HG03097 (cell line): Measurements from ENCODE around the gene FRK.
A peak's percentile ranks its signal among the peaks of the same experiment; 100 is the strongest.
"Not testable (repeated sequence)": the region's sequence is repeated elsewhere in the genome, so short reads cannot be mapped to it uniquely, and the experiment has no call there.

Experiments
- ATAC-seq: cut with Tn5 transposase; IDR thresholded peaks from one replicate; pipeline ENCODE4 v1.9.1; 2021; ENCODE audit not compliant: unreplicated experiment, low FRiP score

Gene FRK

DNA sequence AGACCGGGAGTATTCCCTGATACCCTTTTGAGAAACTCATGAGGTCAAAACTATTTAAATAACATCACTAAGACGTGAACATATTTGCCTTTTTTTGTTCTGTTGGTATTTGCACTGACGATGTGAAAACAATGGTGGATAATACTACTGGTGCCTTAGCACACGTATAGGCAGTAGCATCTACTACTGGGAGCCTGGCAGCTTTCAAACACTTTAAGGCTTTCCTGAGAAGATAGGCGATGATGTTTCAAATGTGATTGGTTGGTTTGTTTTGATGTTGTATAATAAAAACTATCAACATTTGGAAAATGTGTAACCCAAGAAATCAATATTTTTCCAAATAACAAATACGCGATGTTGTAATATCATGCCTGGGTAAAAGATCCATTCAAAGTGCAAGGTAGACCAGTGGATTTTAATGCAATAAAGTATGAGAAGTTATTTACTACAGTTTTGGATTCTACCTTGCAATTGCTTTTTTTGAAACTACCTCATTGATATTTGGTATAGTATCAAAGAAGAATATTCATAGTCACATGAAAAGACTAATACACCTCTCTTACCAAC lies 166.2 kb downstream of the FRK start:
- ATAC-seq: no peak

DNA sequence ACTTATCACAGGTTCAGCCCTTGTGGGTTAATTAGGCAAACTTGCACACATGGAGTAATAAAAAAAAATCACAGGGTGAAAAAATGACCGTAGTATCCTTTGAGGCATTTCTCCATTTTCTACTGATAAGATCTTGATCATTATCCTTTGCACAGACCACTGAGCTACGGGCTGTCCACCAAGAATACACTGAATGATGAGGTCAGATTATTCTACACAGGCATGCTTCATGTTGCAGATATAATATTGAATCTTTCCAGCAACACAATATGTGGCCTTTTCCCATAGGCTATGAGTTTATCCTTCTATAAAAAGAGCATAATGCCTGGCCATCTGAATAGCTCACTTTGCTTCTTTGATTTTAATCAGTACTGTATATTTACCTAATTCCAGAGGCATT lies 168.9 kb downstream of the FRK start:
- ATAC-seq: no peak

DNA sequence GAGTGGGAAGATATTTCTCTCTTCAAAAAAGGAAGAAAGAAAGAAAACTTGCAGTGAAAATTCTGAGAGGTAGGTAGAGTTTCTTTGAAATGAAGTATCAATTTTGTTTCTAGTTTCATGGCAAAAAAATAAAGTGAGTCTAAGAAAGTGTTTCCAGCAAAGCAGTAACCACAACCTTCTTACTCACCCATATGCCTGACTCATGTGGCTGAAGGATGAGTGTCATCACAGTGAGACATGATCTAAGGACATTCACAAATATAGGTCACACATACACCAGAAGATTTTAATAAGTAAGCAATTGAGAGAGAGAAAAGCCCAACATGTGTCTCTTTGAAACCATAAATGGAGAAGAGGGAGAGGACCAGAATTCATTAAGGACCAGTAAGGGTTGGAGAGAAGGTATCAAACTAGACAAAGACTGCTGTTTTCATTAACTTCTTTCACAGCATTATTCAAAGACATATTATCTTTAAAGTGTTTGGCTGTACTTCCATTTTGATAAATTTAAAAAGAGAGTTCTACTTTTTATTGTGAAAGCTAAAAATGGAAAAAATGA lies 169.5 kb downstream of the FRK start:
- peak; percentile 99 for ATAC-seq

DNA sequence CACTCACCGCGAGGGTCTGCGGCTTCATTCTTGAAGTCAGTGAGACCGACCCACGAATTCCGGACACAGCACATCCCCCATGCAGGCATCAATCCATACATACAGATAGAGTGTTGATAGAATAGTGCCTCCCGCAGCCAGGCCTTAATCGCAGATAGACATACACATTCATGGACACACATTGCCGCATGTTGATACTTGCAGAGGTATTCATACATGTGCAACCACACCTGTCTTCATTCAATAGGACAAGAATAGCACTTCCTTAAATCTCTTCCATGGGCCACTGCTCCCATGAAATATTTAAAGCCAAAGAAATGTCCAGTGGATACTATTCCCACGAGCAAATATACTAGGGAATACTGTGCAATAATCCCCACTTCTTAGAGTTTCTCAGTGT lies 170.5 kb downstream of the FRK start:
- ATAC-seq: no peak

DNA sequence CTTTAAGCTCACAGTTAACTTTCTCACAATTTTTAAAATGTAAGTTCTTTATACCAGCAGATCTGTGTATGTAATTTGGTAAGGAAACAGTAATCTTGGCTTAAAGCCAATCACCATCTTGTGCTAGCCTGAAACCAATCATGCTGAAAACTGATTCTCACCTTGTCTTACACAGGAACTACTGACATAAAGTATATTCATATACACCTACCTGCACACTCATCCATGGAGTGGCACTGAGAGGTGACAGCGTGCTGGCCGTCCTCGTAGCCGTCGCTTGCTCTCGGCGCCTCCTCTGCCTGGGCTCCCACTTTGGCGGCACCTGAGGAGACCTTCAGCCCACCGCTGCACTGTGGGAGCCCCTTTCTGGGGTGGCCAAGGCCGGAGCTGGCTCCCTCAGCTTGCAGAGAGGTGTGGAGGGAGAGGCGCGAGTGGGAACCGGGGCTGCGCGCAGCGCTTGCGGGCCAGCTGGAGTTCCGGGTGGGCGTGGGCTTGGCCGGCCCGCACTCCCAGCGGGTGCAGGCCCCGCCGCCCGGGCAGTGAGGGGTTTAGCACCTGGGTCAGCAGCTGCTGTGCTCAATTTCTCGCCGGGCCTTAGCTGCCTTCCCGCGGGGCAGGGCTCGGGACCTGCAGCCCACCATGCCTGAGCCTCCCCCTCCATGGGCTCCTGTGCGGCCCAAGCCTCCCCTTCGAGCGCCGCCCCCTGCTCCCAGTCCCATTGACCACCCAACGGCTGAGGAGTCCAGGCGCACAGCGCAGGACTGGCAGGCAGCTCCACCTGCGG lies 171.8 kb downstream of the FRK start:
- ATAC-seq: not testable (repeated sequence)

DNA sequence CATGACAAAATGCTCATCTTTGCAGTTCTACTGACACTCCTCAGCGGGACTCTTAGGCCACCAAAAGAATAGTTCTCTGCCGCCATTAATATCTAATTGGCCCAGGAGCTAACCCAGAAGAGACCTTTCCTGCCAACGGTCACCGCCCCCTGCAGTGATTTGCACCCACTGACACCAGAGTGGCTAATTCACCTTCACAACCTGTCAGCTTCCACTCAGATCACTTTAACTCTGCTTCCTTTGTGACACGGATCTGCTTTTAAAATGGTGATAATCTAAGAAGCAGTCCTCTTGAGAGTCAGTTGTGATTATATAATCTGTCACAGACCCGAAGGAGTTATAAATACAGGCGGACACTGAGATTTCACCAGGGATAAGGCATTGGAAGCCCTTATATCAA lies 172.8 kb downstream of the FRK start:
- no peak for ATAC-seq

DNA sequence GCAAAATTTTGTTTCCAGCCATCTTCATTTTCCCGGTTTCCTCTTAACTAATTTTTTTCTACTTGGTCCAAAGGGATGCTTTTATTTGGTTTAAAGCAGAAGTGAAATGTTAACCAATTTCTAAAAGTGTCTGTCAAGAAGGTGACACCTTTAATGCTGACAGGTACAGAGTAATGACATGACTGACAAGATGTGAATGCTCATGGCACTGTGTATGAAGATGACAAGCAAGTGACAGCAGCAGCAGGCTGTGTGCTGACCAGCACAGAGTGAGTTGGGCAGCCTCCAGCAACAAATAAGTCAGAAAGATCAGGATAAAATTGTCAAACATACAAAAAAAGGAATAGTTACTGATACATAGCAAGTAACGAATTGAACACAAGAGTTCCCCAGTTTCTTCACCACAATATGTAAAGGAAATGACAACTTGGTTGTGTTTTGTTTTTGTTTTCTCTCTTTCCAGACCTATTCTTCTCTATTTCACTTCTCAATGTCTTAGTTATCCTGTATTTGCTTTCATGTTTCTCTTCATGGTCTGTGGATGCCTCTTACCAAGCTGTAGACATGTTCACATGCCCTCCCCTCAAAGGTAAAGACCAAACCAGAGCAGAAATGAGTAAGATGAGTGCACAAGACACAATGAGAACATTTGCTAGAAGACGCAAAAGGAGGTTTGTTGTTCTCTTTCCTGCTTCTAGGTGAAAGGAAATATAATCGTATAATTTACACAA lies 174.9 kb downstream of the FRK start:
- ATAC-seq: no peak

DNA sequence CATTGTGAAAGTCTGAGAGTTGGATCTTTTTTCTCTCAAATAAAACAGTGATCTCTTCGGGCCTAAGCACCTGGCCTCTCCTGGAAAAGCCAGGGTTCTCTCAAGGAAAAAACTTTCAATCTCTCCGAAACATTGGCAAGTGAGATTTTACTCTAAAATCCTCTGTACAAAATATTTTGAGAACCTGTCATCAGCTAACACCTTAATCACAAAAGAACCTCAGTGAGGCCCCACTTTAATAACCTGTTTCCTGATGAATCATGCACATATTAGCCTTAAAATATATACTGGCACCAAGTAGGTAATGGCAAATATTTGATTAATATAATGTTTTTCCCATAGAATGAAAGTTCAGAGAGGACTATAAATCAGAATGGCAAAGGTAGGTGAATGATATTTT lies 177.9 kb downstream of the FRK start:
- ATAC-seq: no peak

DNA sequence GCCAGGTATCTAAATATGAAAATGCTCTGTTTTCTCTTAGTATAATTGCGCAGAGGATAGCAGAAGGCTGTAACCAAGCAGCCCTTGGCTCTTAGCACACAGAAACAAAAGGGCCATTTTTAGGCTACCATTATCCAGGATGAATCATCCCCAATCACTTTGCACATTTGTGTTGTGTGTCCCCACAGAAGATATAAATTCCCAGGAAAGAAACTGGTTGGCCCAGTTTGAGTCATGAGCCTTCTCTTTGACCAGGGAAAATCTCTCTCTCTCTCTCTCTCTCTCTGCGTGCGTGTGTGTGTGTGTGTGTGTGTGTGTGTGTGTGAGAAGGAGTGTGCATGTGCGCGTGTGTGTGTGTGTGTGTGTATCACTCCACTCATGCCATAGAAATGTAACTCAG lies 178.5 kb downstream of the FRK start:
- ATAC-seq: no peak
